ENCODE measurements around the gene CGB1.

DNA sequence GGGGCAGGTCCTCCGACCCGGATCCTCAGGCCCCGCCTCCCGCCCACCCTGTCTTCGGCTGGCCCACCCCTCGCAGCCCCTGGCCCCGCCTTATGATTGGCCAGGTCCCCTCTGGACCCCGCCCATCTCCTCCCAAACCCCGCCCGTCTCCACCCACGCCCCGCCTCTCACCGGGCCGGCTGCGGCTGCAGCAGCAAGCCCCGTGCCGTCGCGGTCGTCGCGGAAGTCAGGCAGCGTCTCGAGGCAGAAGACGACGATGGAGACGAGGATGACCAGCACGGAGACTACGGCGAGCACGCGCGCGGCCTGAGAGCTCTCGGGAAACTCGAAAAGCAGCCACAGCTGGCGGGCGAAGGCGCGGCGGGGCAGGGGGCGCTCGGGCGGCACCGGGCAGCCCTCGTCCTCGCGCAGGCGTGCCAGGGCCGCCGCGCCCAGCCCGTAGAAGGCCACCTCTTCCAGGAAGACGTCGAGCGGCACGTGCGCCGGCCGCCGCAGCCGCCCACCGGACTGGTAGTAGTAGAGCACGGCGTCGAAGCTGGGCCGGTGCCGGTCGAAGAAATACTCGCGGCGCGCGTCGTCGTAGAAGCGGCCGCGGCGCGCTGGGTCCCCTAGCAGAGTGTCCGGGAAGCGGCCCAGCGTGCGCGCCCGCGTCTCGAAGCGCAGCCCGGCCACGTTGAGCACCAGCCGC lies 35.3 kb upstream of the CGB1 start:
- TF ChIP-seq EP300 (IDR thresholded peaks at IDR 0.05) = no peak
- TF ChIP-seq, protein P1, sequence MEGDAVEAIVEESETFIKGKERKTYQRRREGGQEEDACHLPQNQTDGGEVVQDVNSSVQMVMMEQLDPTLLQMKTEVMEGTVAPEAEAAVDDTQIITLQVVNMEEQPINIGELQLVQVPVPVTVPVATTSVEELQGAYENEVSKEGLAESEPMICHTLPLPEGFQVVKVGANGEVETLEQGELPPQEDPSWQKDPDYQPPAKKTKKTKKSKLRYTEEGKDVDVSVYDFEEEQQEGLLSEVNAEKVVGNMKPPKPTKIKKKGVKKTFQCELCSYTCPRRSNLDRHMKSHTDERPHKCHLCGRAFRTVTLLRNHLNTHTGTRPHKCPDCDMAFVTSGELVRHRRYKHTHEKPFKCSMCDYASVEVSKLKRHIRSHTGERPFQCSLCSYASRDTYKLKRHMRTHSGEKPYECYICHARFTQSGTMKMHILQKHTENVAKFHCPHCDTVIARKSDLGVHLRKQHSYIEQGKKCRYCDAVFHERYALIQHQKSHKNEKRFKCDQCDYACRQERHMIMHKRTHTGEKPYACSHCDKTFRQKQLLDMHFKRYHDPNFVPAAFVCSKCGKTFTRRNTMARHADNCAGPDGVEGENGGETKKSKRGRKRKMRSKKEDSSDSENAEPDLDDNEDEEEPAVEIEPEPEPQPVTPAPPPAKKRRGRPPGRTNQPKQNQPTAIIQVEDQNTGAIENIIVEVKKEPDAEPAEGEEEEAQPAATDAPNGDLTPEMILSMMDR (IDR thresholded peaks at IDR 0.05) = no peak
- no peak for TF ChIP-seq POLR2A (IDR thresholded peaks at IDR 0.05)
- no peak for TF ChIP-seq POLR2AphosphoS5 (IDR thresholded peaks at IDR 0.05)

All from suprapubic skin (tissue), 4 donors.